NCI-H128 (cell line): ENCODE data around the gene HDAC11.
"Not testable (repeated sequence)": the region's sequence is repeated elsewhere in the genome, so short reads cannot be mapped to it uniquely, and the experiment has no call there.

ENCODE experiments used
- DNase-seq: peaks from one replicate; lab custom pipeline; 2025; ENCODE audit not compliant: unreplicated experiment; lab: John Stamatoyannopoulos, UW

The HDAC11 gene

DNA sequence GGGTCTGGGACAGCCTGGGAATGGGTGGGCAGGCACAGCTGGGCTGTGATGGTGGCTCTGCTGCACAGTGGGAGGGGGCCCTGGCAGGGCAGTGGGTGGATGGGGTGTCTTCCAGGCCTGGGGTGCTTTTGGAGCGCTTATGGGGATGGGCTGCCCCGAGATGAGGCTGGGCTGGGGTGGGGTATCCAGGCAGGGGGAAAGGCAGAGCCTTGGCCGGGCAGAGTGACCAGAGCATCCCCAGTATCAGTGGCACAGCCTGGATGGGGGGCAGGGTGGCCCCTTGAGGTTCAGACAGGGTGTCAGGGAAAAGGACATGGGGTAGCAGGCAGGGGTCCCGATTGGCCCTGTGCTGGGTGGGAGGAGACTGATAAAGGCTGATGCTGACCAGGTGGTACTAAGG is 26.6 kb downstream of the HDAC11 start:
- no peak for DNase-seq

DNA sequence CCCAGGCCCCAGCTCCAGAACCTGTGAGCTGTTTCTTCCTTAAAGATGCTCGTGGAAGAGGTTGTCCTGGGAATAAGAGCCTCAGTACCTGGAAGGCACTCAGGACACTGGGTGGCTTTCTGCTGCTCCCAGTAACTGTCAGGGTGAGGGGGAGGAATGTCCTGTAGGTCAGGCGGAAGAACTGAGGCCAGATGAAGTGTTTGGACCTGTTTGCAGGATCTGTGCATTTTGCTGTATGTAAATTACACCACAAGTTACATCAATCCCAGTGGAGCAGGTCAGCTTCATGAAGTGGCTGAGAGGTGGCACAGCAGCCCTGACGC is 27.1 kb downstream of the HDAC11 start:
- no peak for DNase-seq

- no peak for DNase-seq
These were observed 27.6 kb downstream of the HDAC11 start for GRCh38 chr3:13507570-13508339.

DNA sequence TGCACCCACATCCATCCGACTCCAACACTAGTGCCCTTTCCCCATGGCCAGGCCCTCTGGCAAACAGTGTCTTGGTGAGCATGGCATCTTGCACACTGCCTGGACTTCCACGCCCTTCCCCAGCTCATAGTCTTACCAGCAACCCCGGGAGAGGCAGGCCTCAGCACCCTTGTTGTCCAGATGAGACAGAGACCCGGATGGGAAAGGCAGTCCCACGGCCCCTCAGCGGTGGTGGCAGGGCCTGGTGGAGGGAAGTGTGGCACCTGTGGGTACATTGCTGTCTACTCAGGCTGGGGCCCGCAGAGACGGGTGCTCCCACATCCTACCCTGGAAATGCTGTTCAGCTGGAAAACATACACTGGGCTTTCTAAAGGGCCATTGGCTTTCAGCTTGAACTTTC is 28.4 kb downstream of the HDAC11 start:
- no peak for DNase-seq

GRCh38 chr3:13509059-13509815 is 29.1 kb downstream of the HDAC11 start:
- DNase-seq: no peak

DNA sequence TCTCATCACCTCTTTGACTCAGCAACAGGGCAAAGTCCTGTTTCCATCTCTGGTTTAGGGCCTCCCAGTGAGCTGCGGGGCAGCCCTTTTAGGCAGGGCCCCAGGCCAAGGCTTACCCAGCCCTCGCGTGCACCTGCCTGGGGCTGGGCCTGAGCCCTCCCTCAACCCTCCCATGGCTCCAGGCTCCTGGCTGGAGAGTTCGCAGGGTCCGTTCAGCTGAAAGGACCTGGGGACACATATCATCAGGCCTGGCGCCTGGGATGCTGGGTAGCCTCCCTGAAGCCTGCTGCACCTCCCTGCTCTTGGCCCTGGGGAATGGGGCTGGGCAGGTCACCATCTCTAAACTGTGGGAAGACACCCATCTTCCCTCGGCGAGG is 29.7 kb downstream of the HDAC11 start:
- no peak for DNase-seq

GRCh38 chr3:13512451-13512850 is 32.3 kb downstream of the HDAC11 start:
- DNase-seq: no peak

GRCh38 chr3:13513051-13513912 is 33.2 kb downstream of the HDAC11 start:
- DNase-seq: no peak

- no peak for DNase-seq
These were observed 33.9 kb downstream of the HDAC11 start for GRCh38 chr3:13513913-13514517.

DNA sequence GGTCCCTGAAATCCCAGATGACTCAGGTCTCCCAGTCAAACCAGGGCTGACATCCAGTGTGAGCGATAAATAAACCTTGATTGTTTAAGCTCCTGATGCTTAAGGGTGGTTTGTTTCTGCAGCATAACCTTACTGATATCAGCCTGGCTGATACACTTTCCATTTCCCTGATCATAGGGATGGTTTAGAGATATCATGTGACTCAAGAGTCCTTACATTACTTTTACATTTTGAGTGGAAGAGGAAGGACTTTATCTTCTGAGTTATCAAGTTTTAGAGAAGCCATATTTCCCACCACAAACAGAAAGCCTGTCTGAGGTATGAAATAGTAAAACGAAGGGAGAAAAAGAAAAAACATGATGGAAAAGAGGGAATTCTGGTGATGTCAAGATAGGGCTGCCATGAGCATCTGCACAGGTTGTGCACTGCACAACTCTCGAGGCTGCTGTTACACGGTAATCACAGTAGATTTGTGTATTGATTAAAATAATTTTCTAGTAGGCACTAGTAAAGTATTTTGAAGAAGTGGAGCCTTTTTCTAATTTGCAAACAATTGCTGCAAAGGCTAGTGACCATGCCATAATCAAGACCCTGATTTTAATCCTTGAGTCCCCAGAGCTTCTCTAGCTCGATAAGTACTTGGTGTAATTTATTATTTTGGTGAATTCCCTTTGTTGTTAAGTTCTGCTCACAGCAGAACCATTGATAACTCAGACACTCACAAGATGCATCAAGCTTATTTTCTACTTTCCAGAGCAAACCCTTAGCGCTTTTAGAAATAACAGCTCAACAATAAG is 34.7 kb downstream of the HDAC11 start:
- DNase-seq: no peak

DNA sequence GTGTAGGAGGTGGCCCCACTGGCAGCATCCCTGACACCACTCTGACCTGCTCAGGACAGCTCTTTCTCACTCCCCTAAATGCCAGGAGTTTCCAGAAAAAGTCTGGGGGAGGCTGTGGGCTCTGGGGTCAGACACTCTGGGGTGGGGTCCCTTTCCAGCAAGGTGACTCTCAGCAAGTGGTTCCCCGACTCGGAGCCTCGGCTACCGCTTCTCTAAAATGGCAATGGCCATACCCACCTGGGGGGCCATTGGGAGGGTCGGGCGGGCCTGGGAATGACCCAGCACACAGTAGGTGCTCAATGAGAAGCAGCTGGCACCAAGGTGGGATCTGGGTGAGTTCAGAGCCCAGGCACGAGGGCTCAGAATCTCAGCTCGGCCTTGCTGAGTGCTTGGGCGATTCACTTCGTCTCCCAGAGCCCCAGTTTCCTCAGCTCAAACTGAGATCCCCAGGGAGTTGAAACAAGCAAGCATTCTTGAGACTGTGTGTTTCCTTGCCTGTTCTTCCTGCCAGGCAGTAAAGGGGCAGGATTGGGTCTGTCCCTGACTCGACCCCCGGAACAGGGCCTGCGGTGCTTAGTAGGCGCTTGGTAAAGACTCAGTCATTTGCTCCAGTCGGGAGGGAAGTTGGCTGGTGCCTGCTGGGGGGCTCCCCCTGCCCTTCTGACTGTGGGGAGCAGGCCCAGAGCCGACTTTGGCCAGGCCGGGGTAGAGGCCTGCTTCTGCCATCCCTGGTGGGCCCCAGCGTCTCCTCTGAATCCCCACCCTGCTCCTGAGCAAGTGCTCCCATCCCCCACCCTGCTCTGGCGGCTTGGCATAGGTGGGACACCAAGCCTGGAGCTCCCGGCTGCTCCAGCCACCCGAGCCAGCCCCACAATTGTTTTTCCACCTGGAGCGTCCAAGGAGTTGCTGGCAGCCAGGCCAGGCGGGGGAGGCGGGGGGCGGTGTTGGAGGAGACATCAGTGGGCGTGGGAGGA is 36.0 kb downstream of the HDAC11 start:
- DNase-seq: no peak

DNA sequence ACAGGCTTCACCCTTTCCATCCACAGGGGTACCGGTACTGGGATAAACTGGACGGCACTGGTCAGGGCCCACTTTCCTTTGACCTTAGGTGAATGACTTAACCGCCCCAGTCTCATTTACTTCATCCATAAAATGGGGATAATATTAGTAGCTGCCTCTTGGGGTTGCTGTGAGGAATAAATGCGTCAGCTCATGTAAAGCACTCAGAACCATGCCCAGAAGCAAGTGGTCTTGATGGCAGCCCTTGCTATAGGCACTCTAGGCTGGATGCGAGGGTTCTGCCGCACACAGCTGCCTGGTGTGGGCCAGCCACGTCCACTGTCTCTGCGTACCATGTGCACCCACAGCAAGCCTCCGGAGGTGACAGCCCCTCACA is 36.6 kb downstream of the HDAC11 start:
- no peak for DNase-seq

DNA sequence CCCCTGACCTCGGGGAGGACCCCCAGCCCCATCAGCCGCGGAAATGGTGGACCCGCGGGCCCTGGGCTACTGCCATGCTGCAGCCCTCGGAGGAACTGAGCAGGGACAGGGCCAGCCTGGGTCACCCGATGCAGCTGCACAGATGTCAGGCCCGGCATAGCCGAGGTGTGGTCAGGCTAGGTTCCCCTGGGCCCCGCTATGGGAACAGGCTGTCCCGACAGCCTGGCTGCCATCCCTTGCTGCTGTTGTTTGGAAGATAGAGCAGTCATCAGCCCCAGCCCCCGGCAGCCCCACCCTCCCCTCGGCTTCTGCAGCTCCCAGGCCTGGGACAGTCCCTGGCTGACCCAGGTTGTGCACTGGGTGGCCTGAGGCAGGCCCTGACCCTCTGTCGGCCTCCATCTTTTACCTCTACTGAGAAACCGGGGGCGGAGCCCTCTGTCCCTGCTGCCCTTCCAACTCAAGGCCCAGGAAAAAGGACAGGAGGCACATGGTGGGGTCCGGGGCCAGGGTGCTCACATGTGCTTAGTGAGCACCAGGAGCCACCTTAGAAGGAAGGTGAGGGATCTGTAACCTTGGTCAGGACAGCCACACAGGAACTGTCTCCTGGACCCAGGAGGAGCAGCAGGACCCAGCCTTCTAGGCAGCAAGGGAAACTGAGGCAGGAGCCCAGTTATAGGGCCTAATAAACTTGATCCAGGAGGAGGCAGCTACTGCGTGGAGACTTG is 37.3 kb downstream of the HDAC11 start:
- no peak for DNase-seq

GRCh38 chr3:13518516-13518953 is 38.4 kb downstream of the HDAC11 start:
- DNase-seq: no peak

GRCh38 chr3:13519006-13519791 is 39.1 kb downstream of the HDAC11 start:
- no peak for DNase-seq

DNA sequence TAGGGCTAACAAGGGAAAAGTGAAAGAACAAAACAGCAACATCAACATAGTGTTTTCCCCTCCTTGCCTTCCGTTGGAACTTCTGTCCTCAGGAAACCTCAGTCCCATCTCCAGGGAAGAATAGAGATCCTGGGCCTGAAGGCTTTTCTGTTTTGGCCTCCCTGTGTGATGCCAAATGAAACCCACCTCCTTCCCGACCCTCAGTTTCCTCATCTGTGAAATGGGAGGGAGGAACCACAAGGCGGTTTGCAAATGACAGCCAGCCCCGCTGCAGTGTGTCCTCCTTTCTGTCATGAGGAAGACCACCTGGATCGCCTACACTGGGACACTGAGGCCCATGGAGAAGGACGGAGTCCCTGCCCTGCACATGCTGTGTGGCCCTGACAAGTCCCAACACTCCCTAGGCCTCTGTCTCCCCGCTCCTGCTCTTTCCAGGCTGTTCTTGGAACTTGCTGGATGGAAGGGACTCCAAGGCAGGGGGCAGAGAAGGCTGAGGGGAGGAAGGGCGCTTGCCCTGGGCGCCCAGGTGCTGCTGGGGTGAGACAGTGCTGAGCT is 40.3 kb downstream of the HDAC11 start:
- no peak for DNase-seq

- DNase-seq: no peak
These were observed 41.2 kb downstream of the HDAC11 start for GRCh38 chr3:13521309-13521708.

DNA sequence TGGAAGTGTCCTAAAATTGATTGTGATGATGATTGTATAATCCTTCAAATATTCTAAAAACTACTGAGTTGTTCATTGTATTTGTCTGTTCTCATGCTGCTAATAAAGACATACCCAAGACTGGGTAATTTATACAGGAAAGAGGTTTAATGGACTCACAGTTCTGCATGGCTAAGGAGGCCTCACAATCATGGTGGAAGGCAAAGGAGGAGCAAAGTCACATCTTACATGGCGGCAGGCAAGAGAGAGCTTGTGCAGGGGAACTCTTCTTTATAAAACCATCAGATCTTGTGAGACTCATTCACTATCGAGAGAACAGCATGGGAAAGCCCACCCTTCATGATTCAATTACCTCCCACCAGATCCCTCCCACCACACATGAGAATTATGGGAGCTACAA is 41.6 kb downstream of the HDAC11 start:
- DNase-seq: not testable (repeated sequence)
